ENCODE measurements around the gene HMG20B.

DNA sequence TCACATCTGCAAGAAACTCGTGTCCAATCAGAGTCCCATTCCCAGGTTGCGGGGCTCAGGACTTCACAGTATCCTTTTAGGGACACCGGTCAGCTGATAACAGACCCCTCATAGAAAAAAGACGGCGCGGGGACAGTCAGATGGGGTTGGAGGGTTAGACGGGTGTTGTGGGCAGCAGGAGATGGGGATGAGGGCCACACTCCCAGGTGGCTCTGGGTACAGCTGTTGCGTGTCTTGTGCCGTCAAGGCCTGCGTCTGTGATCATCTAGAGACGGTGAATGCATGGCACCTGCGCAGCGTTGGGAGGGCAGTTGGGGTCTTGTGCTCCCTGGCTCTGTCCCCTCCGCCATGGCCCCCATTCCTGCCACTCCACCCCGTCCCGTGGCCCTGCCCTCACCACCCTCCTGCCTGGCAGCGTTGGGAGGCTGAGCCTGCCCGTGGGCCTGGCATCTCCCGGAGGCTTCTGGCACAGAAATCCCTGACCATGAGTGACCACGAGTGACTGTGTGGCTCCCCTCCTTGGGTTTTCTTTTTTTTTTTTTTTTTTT lies 47.8 kb upstream of the HMG20B start:
- TF ChIP-seq POLR2A (IDR thresholded peaks at IDR 0.05) (no peak), POLR2AphosphoS5 (IDR thresholded peaks at IDR 0.05) (no peak)
